HG02943 (cell line): ENCODE results near the gene UPK3BL2.
"Not testable (repeated sequence)": the region's sequence is repeated elsewhere in the genome, so short reads cannot be mapped to it uniquely, and the experiment has no call there.

Source experiments
- ATAC-seq: cut with Tn5 transposase; IDR thresholded peaks from one replicate; pipeline ENCODE4 v1.9.1; 2021; ENCODE audit warnings: mild to moderate bottlenecking, low read depth, moderate library complexity; ENCODE audit not compliant: unreplicated experiment

UPK3BL2 gene

GRCh38 chr7:102532127-102532526 lies 11.4 kb downstream of the UPK3BL2 start:
- ATAC-seq: not testable (repeated sequence)

GRCh38 chr7:102531583-102531982 lies 11.9 kb downstream of the UPK3BL2 start:
- not testable (repeated sequence) for ATAC-seq

- ATAC-seq: not testable (repeated sequence)
Observed at GRCh38 chr7:102527822-102528793, 15.4 kb downstream of the UPK3BL2 start.

- not testable (repeated sequence) for ATAC-seq
Observed at GRCh38 chr7:102527182-102527581, 16.3 kb downstream of the UPK3BL2 start.

- ATAC-seq: not testable (repeated sequence)
Observed at GRCh38 chr7:102524803-102525202, 18.7 kb downstream of the UPK3BL2 start.

GRCh38 chr7:102520797-102521196 lies 22.7 kb downstream of the UPK3BL2 start:
- not testable (repeated sequence) for ATAC-seq

GRCh38 chr7:102517550-102518147 lies 25.8 kb downstream of the UPK3BL2 start, which contains the start of gene RASA4B:
Gene RASA4B, minus strand, starts transcription at chr7:102517777. Its CDS starts 67 bp downstream, at chr7:102517710.
- peak; percentile 43 for ATAC-seq

GRCh38 chr7:102516951-102517350 lies 26.5 kb downstream of the UPK3BL2 start:
- not testable (repeated sequence) for ATAC-seq

GRCh38 chr7:102515889-102516288 lies 27.6 kb downstream of the UPK3BL2 start:
- not testable (repeated sequence) for ATAC-seq

- ATAC-seq: peak; percentile 60
Observed at GRCh38 chr7:102514881-102515721, 28.4 kb downstream of the UPK3BL2 start.

- ATAC-seq: not testable (repeated sequence)
Observed at GRCh38 chr7:102512642-102513221, 30.8 kb downstream of the UPK3BL2 start.

- peak; percentile 30 for ATAC-seq
Observed at GRCh38 chr7:102511860-102512522, 31.5 kb downstream of the UPK3BL2 start.

- not testable (repeated sequence) for ATAC-seq
Observed at GRCh38 chr7:102510575-102510974, 32.9 kb downstream of the UPK3BL2 start.

- not testable (repeated sequence) for ATAC-seq
Observed at GRCh38 chr7:102507410-102508088, 35.9 kb downstream of the UPK3BL2 start.

GRCh38 chr7:102505298-102506185 lies 38.0 kb downstream of the UPK3BL2 start:
- not testable (repeated sequence) for ATAC-seq

GRCh38 chr7:102503141-102503540 lies 40.4 kb downstream of the UPK3BL2 start:
- not testable (repeated sequence) for ATAC-seq

GRCh38 chr7:102498321-102498720 lies 45.2 kb downstream of the UPK3BL2 start:
- not testable (repeated sequence) for ATAC-seq

- not testable (repeated sequence) for ATAC-seq
Observed at GRCh38 chr7:102497308-102497707, 46.2 kb downstream of the UPK3BL2 start.
